Breast epithelium (tissue), 3 donors: ENCODE results near the gene ADGRF4.

Experiments used
- POLR2A ChIP-seq: fragments of 450-650 bp; IDR thresholded peaks from one replicate; pipeline ENCODE4 v1.6.1; 2016; ENCODE audit warnings: antibody characterized with exemption, mild to moderate bottlenecking, moderate library complexity
- POLR2AphosphoS5 ChIP-seq, 3 donors: sonication (generic); formaldehyde crosslinking; IDR thresholded peaks; one replicate each; pipeline ENCODE4 v1.6.1; 2017; ENCODE audit warnings: antibody characterized with exemption in 3 of 3
- TF ChIP-seq, protein P1 (sequence below), 3 donors: fragments of 450-650 bp; IDR thresholded peaks; one replicate each; pipeline ENCODE4 v1.5.1; 2016 to 2017; ENCODE audit warnings: antibody characterized with exemption in 3 of 3, mild to moderate bottlenecking in 3 of 3, moderate library complexity in 3 of 3

DNA sequence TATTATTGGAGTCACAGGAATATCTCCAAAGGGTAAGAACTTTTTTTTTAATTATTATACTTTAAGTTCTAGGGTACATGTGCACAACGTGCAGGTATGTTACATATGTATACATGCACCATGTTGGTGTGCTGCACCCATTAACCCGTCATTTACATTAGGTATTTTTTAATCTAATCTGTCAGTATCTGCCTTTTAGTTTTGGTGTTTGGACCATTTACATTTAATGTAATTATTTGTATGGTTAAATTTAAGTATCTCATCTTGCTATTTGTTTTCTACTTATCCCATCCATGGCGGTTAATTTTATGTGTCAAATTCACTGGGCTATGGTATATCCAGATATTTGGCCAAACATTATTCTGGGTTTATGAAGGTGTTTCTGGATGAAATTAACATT, 68.1 kb downstream of the ADGRF4 start:
- TF ChIP-seq, protein P1, sequence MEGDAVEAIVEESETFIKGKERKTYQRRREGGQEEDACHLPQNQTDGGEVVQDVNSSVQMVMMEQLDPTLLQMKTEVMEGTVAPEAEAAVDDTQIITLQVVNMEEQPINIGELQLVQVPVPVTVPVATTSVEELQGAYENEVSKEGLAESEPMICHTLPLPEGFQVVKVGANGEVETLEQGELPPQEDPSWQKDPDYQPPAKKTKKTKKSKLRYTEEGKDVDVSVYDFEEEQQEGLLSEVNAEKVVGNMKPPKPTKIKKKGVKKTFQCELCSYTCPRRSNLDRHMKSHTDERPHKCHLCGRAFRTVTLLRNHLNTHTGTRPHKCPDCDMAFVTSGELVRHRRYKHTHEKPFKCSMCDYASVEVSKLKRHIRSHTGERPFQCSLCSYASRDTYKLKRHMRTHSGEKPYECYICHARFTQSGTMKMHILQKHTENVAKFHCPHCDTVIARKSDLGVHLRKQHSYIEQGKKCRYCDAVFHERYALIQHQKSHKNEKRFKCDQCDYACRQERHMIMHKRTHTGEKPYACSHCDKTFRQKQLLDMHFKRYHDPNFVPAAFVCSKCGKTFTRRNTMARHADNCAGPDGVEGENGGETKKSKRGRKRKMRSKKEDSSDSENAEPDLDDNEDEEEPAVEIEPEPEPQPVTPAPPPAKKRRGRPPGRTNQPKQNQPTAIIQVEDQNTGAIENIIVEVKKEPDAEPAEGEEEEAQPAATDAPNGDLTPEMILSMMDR (IDR thresholded peaks at IDR 0.05): no peak
- TF ChIP-seq POLR2AphosphoS5 (IDR thresholded peaks at IDR 0.05) (no peak), POLR2A (no peak)
